ENCODE results near the gene LRRFIP2.
"Not testable (repeated sequence)": the region's sequence is repeated elsewhere in the genome, so short reads cannot be mapped to it uniquely, and the experiment has no call there.

Gene LRRFIP2

GRCh38 chr3:37174532-37175126 is at the start of gene LRRFIP2:
TSS of gene LRRFIP2 (minus strand) at chr3:37174582. CDS start at chr3:37148983, 25,599 bp downstream.
- ATAC-seq (peak; percentile 81), DNase-seq (ENCODE audit: low spot score in 2 of 2) (no peak)
- peak within 1 kb of the TSS; percentile 86 for H3K27ac Mint-ChIP-seq
- peak within 1 kb of the TSS; percentile 78 for H3K4me3 Mint-ChIP-seq
- H3K36me3 Mint-ChIP-seq: peaks cover 63% of the 10 kb centered on the region
- H3K9me3 Mint-ChIP-seq: no peaks in the 10 kb centered on the region
- peaks cover 40% of the 10 kb centered on the region for H3K4me1 Mint-ChIP-seq

- ATAC-seq (no peak), DNase-seq (ENCODE audit: low spot score in 2 of 2) (no peak)
- Mint-ChIP-seq H3K27ac (no peak overlapping the region), H3K36me3 (no peaks in the 10 kb centered on the region), H3K9me3 (no peaks in the 10 kb centered on the region), H3K4me1 (peaks cover 32% of the 10 kb centered on the region), H3K4me3 (no peak overlapping the region)
These were observed 49.2 kb upstream of the LRRFIP2 start for GRCh38 chr3:37223576-37223975.

GRCh38 chr3:37223141-37223558 is 48.8 kb upstream of the LRRFIP2 start:
- Mint-ChIP-seq H3K27ac (peak overlapping the region; percentile 52), H3K9me3 (no peaks in the 10 kb centered on the region), H3K36me3 (no peaks in the 10 kb centered on the region), H3K4me3 (no peak overlapping the region), H3K4me1 (peaks cover 32% of the 10 kb centered on the region)
- DNase-seq (ENCODE audit: low spot score in 2 of 2) (no peak), ATAC-seq (peak; percentile 33)

GRCh38 chr3:37222542-37222941 is 48.2 kb upstream of the LRRFIP2 start:
- H3K9me3 Mint-ChIP-seq; H3K4me3 Mint-ChIP-seq; DNase-seq (ENCODE audit: low spot score in 2 of 2); H3K36me3 Mint-ChIP-seq; ATAC-seq: not testable (repeated sequence)
- Mint-ChIP-seq H3K27ac (peak overlapping the region; percentile 52), H3K4me1 (peaks cover 30% of the 10 kb centered on the region)

GRCh38 chr3:37221407-37221806 is 47.0 kb upstream of the LRRFIP2 start:
- Mint-ChIP-seq H3K27ac (no peak overlapping the region), H3K4me1 (peaks cover 39% of the 10 kb centered on the region), H3K36me3 (no peaks in the 10 kb centered on the region), H3K4me3 (no peak overlapping the region), H3K9me3 (no peaks in the 10 kb centered on the region)
- DNase-seq (ENCODE audit: low spot score in 2 of 2): no peak
- ATAC-seq: peak; percentile 84

- Mint-ChIP-seq H3K4me3 (no peak overlapping the region), H3K27ac (peak overlapping the region; percentile 58), H3K9me3 (no peaks in the 10 kb centered on the region), H3K4me1 (peaks cover 60% of the 10 kb centered on the region), H3K36me3 (no peaks in the 10 kb centered on the region)
- no peak for DNase-seq (ENCODE audit: low spot score in 2 of 2)
- no peak for ATAC-seq
These were observed 44.9 kb upstream of the LRRFIP2 start for GRCh38 chr3:37219266-37219665.

- Mint-ChIP-seq H3K4me1 (peaks cover 56% of the 10 kb centered on the region), H3K9me3 (no peaks in the 10 kb centered on the region), H3K36me3 (no peaks in the 10 kb centered on the region), H3K4me3 (no peak overlapping the region), H3K27ac (peak overlapping the region; percentile 58)
- no peak for DNase-seq (ENCODE audit: low spot score in 2 of 2)
- ATAC-seq: no peak
These were observed 43.8 kb upstream of the LRRFIP2 start for GRCh38 chr3:37218206-37218605.

- no peak for ATAC-seq
- Mint-ChIP-seq H3K4me3 (peak overlapping the region; percentile 37), H3K27ac (no peak overlapping the region), H3K4me1 (peaks cover 50% of the 10 kb centered on the region), H3K36me3 (no peaks in the 10 kb centered on the region), H3K9me3 (no peaks in the 10 kb centered on the region)
- no peak for DNase-seq (ENCODE audit: low spot score in 2 of 2)
These were observed 42.9 kb upstream of the LRRFIP2 start for GRCh38 chr3:37217098-37217849.

- H3K36me3 Mint-ChIP-seq: no peaks in the 10 kb centered on the region
- DNase-seq (ENCODE audit: low spot score in 2 of 2): no peak
- no peak overlapping the region for H3K27ac Mint-ChIP-seq
- ATAC-seq: peak; percentile 80
- peaks cover 50% of the 10 kb centered on the region for H3K4me1 Mint-ChIP-seq
- H3K9me3 Mint-ChIP-seq: no peaks in the 10 kb centered on the region
- H3K4me3 Mint-ChIP-seq: peak overlapping the region; percentile 37
These were observed 42.3 kb upstream of the LRRFIP2 start for GRCh38 chr3:37216597-37217097.

- Mint-ChIP-seq H3K9me3 (no peaks in the 10 kb centered on the region), H3K4me1 (peaks cover 49% of the 10 kb centered on the region), H3K36me3 (no peaks in the 10 kb centered on the region), H3K27ac (peak overlapping the region; percentile 38), H3K4me3 (no peak overlapping the region)
- ATAC-seq (no peak), DNase-seq (ENCODE audit: low spot score in 2 of 2) (no peak)
These were observed 39.7 kb upstream of the LRRFIP2 start for GRCh38 chr3:37214076-37214475.

- no peaks in the 10 kb centered on the region for H3K36me3 Mint-ChIP-seq
- H3K4me1 Mint-ChIP-seq: peaks cover 12% of the 10 kb centered on the region
- H3K27ac Mint-ChIP-seq: no peak overlapping the region
- H3K9me3 Mint-ChIP-seq: no peaks in the 10 kb centered on the region
- ATAC-seq (no peak), DNase-seq (ENCODE audit: low spot score in 2 of 2) (no peak)
- H3K4me3 Mint-ChIP-seq: no peak overlapping the region
These were observed 35.8 kb upstream of the LRRFIP2 start for GRCh38 chr3:37210230-37210629.

- H3K4me1 Mint-ChIP-seq; H3K9me3 Mint-ChIP-seq; H3K4me3 Mint-ChIP-seq; ATAC-seq; DNase-seq (ENCODE audit: low spot score in 2 of 2); H3K27ac Mint-ChIP-seq; H3K36me3 Mint-ChIP-seq: not testable (repeated sequence)
These were observed 34.2 kb upstream of the LRRFIP2 start for GRCh38 chr3:37208576-37208975.

- not testable (repeated sequence) for H3K36me3 Mint-ChIP-seq; H3K27ac Mint-ChIP-seq; DNase-seq (ENCODE audit: low spot score in 2 of 2); H3K9me3 Mint-ChIP-seq; ATAC-seq; H3K4me3 Mint-ChIP-seq; H3K4me1 Mint-ChIP-seq
These were observed 33.6 kb upstream of the LRRFIP2 start for GRCh38 chr3:37208008-37208407.

- H3K36me3 Mint-ChIP-seq; H3K9me3 Mint-ChIP-seq; ATAC-seq; H3K4me3 Mint-ChIP-seq; H3K4me1 Mint-ChIP-seq; DNase-seq (ENCODE audit: low spot score in 2 of 2); H3K27ac Mint-ChIP-seq: not testable (repeated sequence)
These were observed 31.7 kb upstream of the LRRFIP2 start for GRCh38 chr3:37206041-37206440.

- no peaks in the 10 kb centered on the region for H3K4me1 Mint-ChIP-seq
- no peaks in the 10 kb centered on the region for H3K36me3 Mint-ChIP-seq
- H3K4me3 Mint-ChIP-seq: no peak overlapping the region
- no peak overlapping the region for H3K27ac Mint-ChIP-seq
- H3K9me3 Mint-ChIP-seq: no peaks in the 10 kb centered on the region
- ATAC-seq (no peak), DNase-seq (ENCODE audit: low spot score in 2 of 2) (no peak)
These were observed 29.9 kb upstream of the LRRFIP2 start for GRCh38 chr3:37204314-37204713.

- no peaks in the 10 kb centered on the region for H3K9me3 Mint-ChIP-seq
- no peaks in the 10 kb centered on the region for H3K4me1 Mint-ChIP-seq
- ATAC-seq: no peak
- no peaks in the 10 kb centered on the region for H3K36me3 Mint-ChIP-seq
- no peak overlapping the region for H3K27ac Mint-ChIP-seq
- no peak for DNase-seq (ENCODE audit: low spot score in 2 of 2)
- no peak overlapping the region for H3K4me3 Mint-ChIP-seq
These were observed 27.7 kb upstream of the LRRFIP2 start for GRCh38 chr3:37202035-37202434.

All from stimulated activated effector memory CD8-positive, alpha-beta T cell treated with anti-CD3 and anti-CD28 coated beads, Interleukin-12 subunit alpha, Interleukin-12 subunit beta, amount 100 ng/mL, for 72 hours (primary cell).